SK-N-SH (cell line): ENCODE measurements around the gene OLFM1. TPM values are rescaled to one million over a fixed set of nuclear protein-coding genes. Genes with fewer than 3 reads are reported as not detected.

ENCODE experiments used
- CTCF ChIA-PET: fragments of 300-600, 350-600 bp; formaldehyde crosslinking; extraction: SDS; loops from one replicate; lab custom pipeline; 2021; lab: Yijun Ruan, JAX
- POLR2A ChIA-PET: fragments of 350-600 bp; sonication (Branson Sonifier 250); formaldehyde crosslinking; extraction: SDS; loops from one replicate; lab custom pipeline; 2020; ENCODE audit warnings: antibody characterized with exemption, inconsistent platforms; lab: Yijun Ruan, JAX
- DNase-seq: peaks from one replicate; pipeline ENCODE4 v3.0.0; 2012
- H2AFZ ChIP-seq: fragments of 200-600 bp; sonication (generic); 2 replicates; pipeline ENCODE4 v1.8.1; 2016; ENCODE audit warnings: antibody characterized with exemption, mild to moderate bottlenecking, low read depth
- H3F3A ChIP-seq: fragments of 200-600 bp; sonication (generic); replicated peaks from 2 replicates; pipeline ENCODE3; 2016; ENCODE audit warnings: antibody characterized with exemption, mild to moderate bottlenecking; ENCODE audit not compliant: insufficient read depth
- H3K27ac ChIP-seq, 2 experiments: fragments of 200-500 bp in 1 of 2; fragments of 200-600 bp in 1 of 2; sonication (Bioruptor generic) in 1 of 2; sonication (generic), shearing (Covaris generic) in 1 of 2; 2 replicates each; pipeline versions ENCODE4 v1.5.1 to v1.6.1; 2014 to 2016; ENCODE audit warnings: low read depth in 2 of 2, inconsistent platforms in 1 of 2, low read length in 1 of 2, mild to moderate bottlenecking in 1 of 2, mixed read lengths in 1 of 2
- H3K27me3 ChIP-seq: fragments of 200-600 bp; sonication (generic), shearing (Covaris generic); 2 replicates; pipeline ENCODE4 v1.6.1; 2016; ENCODE audit warnings: mixed run types; ENCODE audit not compliant: insufficient read depth
- H3K36me3 ChIP-seq, 2 experiments: fragments of 200-500 bp in 1 of 2; fragments of 200-600 bp in 1 of 2; sonication (Bioruptor generic) in 1 of 2; sonication (generic) in 1 of 2; replicated peaks in 1 of 2; 2 replicates each; pipeline versions ENCODE3 to v1.5.1; 2014 to 2016; ENCODE audit warnings: low read length in 1 of 2, mild to moderate bottlenecking in 1 of 2; ENCODE audit not compliant: insufficient read depth in 2 of 2, control insufficient read depth in 1 of 2
- H3K4me1 ChIP-seq, 2 experiments: fragments of 200-500 bp in 1 of 2; fragments of 200-600 bp in 1 of 2; sonication (Bioruptor generic) in 1 of 2; sonication (generic), shearing (Covaris generic) in 1 of 2; 2 replicates each; pipeline versions ENCODE4 v1.5.1 to v1.6.1; 2014 to 2016; ENCODE audit warnings: low read depth in 1 of 2, low read length in 1 of 2, mixed run types in 1 of 2; ENCODE audit not compliant: insufficient read depth in 2 of 2, control insufficient read depth in 1 of 2
- H3K4me2 ChIP-seq: fragments of 200-600 bp; sonication (generic), shearing (Covaris generic); 2 replicates; pipeline ENCODE4 v1.6.1; 2017; ENCODE audit warnings: mixed run types
- H3K4me3 ChIP-seq, 2 experiments: fragments of 200-500 bp in 1 of 2; fragments of 200-600 bp in 1 of 2; sonication (Bioruptor generic) in 1 of 2; sonication (generic), shearing (Covaris generic) in 1 of 2; 2 replicates each; pipeline versions ENCODE4 v1.5.1 to v1.8.1; 2014 to 2016; ENCODE audit warnings: low read depth in 2 of 2, inconsistent platforms in 1 of 2, low read length in 1 of 2, mild to moderate bottlenecking in 1 of 2, mixed read lengths in 1 of 2, moderate library complexity in 1 of 2
- H3K79me2 ChIP-seq: fragments of 200-600 bp; sonication (generic); 2 replicates; pipeline ENCODE4 v1.8.1; 2017; ENCODE audit warnings: mild to moderate bottlenecking; ENCODE audit not compliant: insufficient read depth
- H3K9ac ChIP-seq: fragments of 200-600 bp; sonication (generic); 2 replicates; pipeline ENCODE4 v1.6.1; 2017; ENCODE audit warnings: mixed run types
- H3K9me2 ChIP-seq: fragments of 200-600 bp; sonication (generic); 2 replicates; pipeline ENCODE4 v1.6.1; 2017; ENCODE audit warnings: mixed run types
- H3K9me3 ChIP-seq: fragments of 200-600 bp; sonication (generic); 2 replicates; pipeline ENCODE4 v1.6.1; 2017; ENCODE audit warnings: mixed run types, mild to moderate bottlenecking, moderate library complexity
- H4K20me1 ChIP-seq: fragments of 200-600 bp; sonication (generic); 2 replicates; pipeline ENCODE4 v1.6.1; 2017; ENCODE audit warnings: mild to moderate bottlenecking, mixed run types; ENCODE audit not compliant: insufficient read depth
- CHD2 ChIP-seq: fragments of 150-350 bp; IDR thresholded peaks from 2 replicates; pipeline ENCODE4 v1.6.1; 2018; ENCODE audit warnings: low read length; ENCODE audit not compliant: partially characterized antibody
- EP300 ChIP-seq, 2 experiments: IDR thresholded peaks; 2 replicates each; pipeline versions ENCODE4 v1.4.0 to v1.6.1; 2012; ENCODE audit warnings: borderline replicate concordance in 1 of 2, low read depth in 1 of 2, low read length in 1 of 2
- GABPA ChIP-seq: IDR thresholded peaks from 2 replicates; pipeline ENCODE4 v1.4.0; 2012; ENCODE audit warnings: low read depth, mild to moderate bottlenecking
- GATA2 ChIP-seq: sonication (generic); formaldehyde crosslinking; IDR thresholded peaks from 2 replicates; pipeline ENCODE4 v1.5.0; 2020; ENCODE audit warnings: mild to moderate bottlenecking, missing genetic modification reagents
- IRF3 ChIP-seq: fragments of 150-350 bp; IDR thresholded peaks from 2 replicates; pipeline ENCODE4 v1.6.1; 2016; ENCODE audit warnings: mild to moderate bottlenecking, low read depth, low read length
- MEF2A ChIP-seq: IDR thresholded peaks from 2 replicates; pipeline ENCODE4 v1.4.0; 2012; ENCODE audit warnings: low read depth, borderline replicate concordance
- MXI1 ChIP-seq: IDR thresholded peaks from 2 replicates; pipeline ENCODE4 v1.6.1; 2012; ENCODE audit warnings: mild to moderate bottlenecking, low read depth, low read length, improper control_type of control experiment
- NFIC ChIP-seq: IDR thresholded peaks from 2 replicates; pipeline ENCODE4 v1.4.0; 2012; ENCODE audit warnings: borderline replicate concordance
- RAD21 ChIP-seq: IDR thresholded peaks from 2 replicates; pipeline ENCODE4 v1.6.1; 2012; ENCODE audit warnings: mild to moderate bottlenecking, low read length
- REST ChIP-seq: IDR thresholded peaks from 2 replicates; pipeline ENCODE4 v1.6.1; 2012; ENCODE audit warnings: mild to moderate bottlenecking, low read depth, low read length, moderate library complexity
- SIN3A ChIP-seq: IDR thresholded peaks from 2 replicates; pipeline ENCODE4 v1.6.1; 2012; ENCODE audit warnings: low read depth, mild to moderate bottlenecking, low read length, moderate library complexity, borderline replicate concordance
- TCF12 ChIP-seq: IDR thresholded peaks from 2 replicates; pipeline ENCODE4 v1.4.0; 2012
- USF1 ChIP-seq: IDR thresholded peaks from 2 replicates; pipeline ENCODE4 v1.4.0; 2012; ENCODE audit warnings: low read depth, borderline replicate concordance
- WGBS: methylation state at CpG from one replicate; pipeline ENCODE4 v1.1.6; 2017; ENCODE audit warnings: low lambda C conversion rate; 5-methylcytosine and 5-hydroxymethylcytosine counted together
- polyA plus RNA-seq, 3 experiments: library from polyadenylated mRNA; depleted of rRNA; stranded (reverse); fragments of >200 nt; gene quantifications; 2 replicates each; pipeline ENCODE4 v1.2.3, GENCODE V29; 2012

Gene OLFM1
- polyA plus RNA-seq, 1 of the 3 experiments (the other 2 are of a cell fraction), result 15.9 TPM

GRCh38 chr9:135141183-135141774 is 53.8 kb downstream of the OLFM1 start:
- Histone ChIP-seq H3K36me3 (no peaks in the 10 kb centered on the region), H4K20me1 (no peaks in the 10 kb centered on the region), H3K4me1 (peaks cover 0 to 30% of the 10 kb centered on the region in 2 experiments; a peak in 3 of 4 replicates), H3K9me2 (no peaks in the 10 kb centered on the region), H2AFZ (no peak overlapping the region), H3K79me2 (no peaks in the 10 kb centered on the region), H3K9ac (no peak overlapping the region), H3K27ac (no peak overlapping the region), H3K27me3 (no peaks in the 10 kb centered on the region), H3K4me3 (no peak overlapping the region), H3K9me3 (no peaks in the 10 kb centered on the region), H3K4me2 (no peak overlapping the region), H3F3A (no peaks in the 10 kb centered on the region)
- TF ChIP-seq MXI1 (no peak), GABPA (no peak), MEF2A (no peak), EP300 (IDR thresholded peaks at IDR 0.05; ENCODE audit: borderline replicate concordance in 1 of 2, low read depth in 1 of 2, low read length in 1 of 2) (no peak), GATA2 (CRISPR knock-in tag) (no peak), SIN3A (no peak), TCF12 (no peak), USF1 (no peak), NFIC (no peak), REST (no peak), CHD2 (no peak), RAD21 (no peak), IRF3 (no peak)
- 40% methylated on average over 2 of the region's 2 CpGs for WGBS
- POLR2A ChIA-PET, result no interaction called here
- no peak for DNase-seq
- CTCF ChIA-PET, result no interaction called here
